K562 (cell line): ENCODE results near the gene ZBTB14. TPM values are rescaled to one million over a fixed set of nuclear protein-coding genes. Genes with fewer than 3 reads are reported as not detected.

Source experiments
- ATAC-seq: fragments of 200-7000 bp; cut with Tn5 transposase; 3 replicates; pipeline ENCODE4 v1.9.1; 2020; ENCODE audit warnings: moderate library complexity
- BruUV-seq: library from RNA; stranded (reverse); fragments of 400-500 nt; replicated peaks from 2 replicates; lab custom pipeline; 2021; lab: Mats Ljungman, UMichigan
- CTCF ChIA-PET: fragments of 300-600 bp; formaldehyde crosslinking; extraction: SDS; loops from one replicate; lab custom pipeline; 2021; ENCODE audit warnings: low intra/inter-chr PET ratio; lab: Yijun Ruan, JAX
- POLR2A ChIA-PET: fragments of 300-600, 350-650 bp; sonication (Branson Sonifier 250); formaldehyde crosslinking; extraction: SDS; loops from one replicate; lab custom pipeline; 2021; ENCODE audit warnings: antibody characterized with exemption, inconsistent platforms; lab: Yijun Ruan, JAX
- DNase-seq, 4 experiments: peaks; one replicate each; pipeline versions ENCODE4 v3.0.0 to v3.0.0-alpha.2; 2011 to 2018; ENCODE audit warnings: low spot score in 3 of 4, mixed read lengths in 3 of 4; ENCODE audit errors: extremely low read depth in 1 of 4
- FAIRE-seq: peaks from 2 replicates; lab custom pipeline; 2011; peaks lifted over from hg19 to GRCh38; lab: Jason Lieb, UNC
- H2AFZ ChIP-seq: 2 replicates; pipeline ENCODE4 v1.6.0; 2011; ENCODE audit warnings: low read depth, low read length, control low read depth, inconsistent platforms
- H3K27ac ChIP-seq: fragments of 200-600 bp; 3 replicates; pipeline ENCODE4 v1.8.0; 2011; ENCODE audit warnings: low read depth, mild to moderate bottlenecking, control low read depth, inconsistent platforms, low read length, moderate library complexity, mixed read lengths; ENCODE audit errors: extremely low read depth
- H3K27me3 ChIP-seq, 2 experiments: fragments of 300-600 bp in 1 of 2; 2 replicates in 1 of 2; 3 replicates in 1 of 2; pipeline versions ENCODE4 v1.6.0 to v1.8.0; 2011; ENCODE audit warnings: inconsistent platforms in 2 of 2, low read length in 2 of 2, mild to moderate bottlenecking in 1 of 2, mixed read lengths in 1 of 2, moderate library complexity in 1 of 2; ENCODE audit not compliant: control insufficient read depth in 2 of 2, insufficient read depth in 2 of 2
- H3K36me3 ChIP-seq: fragments of 300-600 bp; 3 replicates; pipeline ENCODE4 v1.8.0; 2011; ENCODE audit warnings: mild to moderate bottlenecking, low read length, inconsistent platforms; ENCODE audit not compliant: control insufficient read depth, insufficient read depth
- H3K4me1 ChIP-seq, 2 experiments: fragments of 200-600 bp in 1 of 2; replicated peaks in 1 of 2; 2 replicates in 1 of 2; 3 replicates in 1 of 2; pipeline versions ENCODE4 v1.5.1 to v1.8.0; 2011; ENCODE audit warnings: inconsistent platforms in 2 of 2, low read length in 2 of 2, mild to moderate bottlenecking in 1 of 2, mixed read lengths in 1 of 2, moderate library complexity in 1 of 2; ENCODE audit not compliant: control insufficient read depth in 2 of 2, insufficient read depth in 2 of 2
- H3K4me2 ChIP-seq: 2 replicates; pipeline ENCODE4 v1.6.1; 2011; ENCODE audit warnings: low read length, control low read depth, inconsistent platforms, mixed read lengths; ENCODE audit not compliant: insufficient read depth
- H3K4me3 ChIP-seq: fragments of 200-600 bp; sonication (generic), shearing (Covaris generic); 2 replicates; pipeline ENCODE4 v1.5.1; 2016; ENCODE audit warnings: control low read depth, inconsistent platforms
- H3K79me2 ChIP-seq: fragments of 200-600 bp; 3 replicates; pipeline ENCODE4 v1.8.0; 2011; ENCODE audit warnings: low read length, inconsistent platforms; ENCODE audit not compliant: control insufficient read depth, insufficient read depth
- H3K9ac ChIP-seq, 2 experiments: 2 replicates each; pipeline versions ENCODE4 v1.6.0 to v1.6.1; 2011; ENCODE audit warnings: low read depth in 2 of 2, low read length in 2 of 2, control low read depth in 1 of 2, inconsistent platforms in 1 of 2, mild to moderate bottlenecking in 1 of 2, mixed read lengths in 1 of 2; ENCODE audit not compliant: insufficient read depth in 1 of 2
- H3K9me1 ChIP-seq: one replicate; pipeline ENCODE4 v1.6.0; 2011; ENCODE audit warnings: inconsistent platforms, mild to moderate bottlenecking, low read length, moderate library complexity; ENCODE audit not compliant: control insufficient read depth, insufficient read depth
- H3K9me3 ChIP-seq: replicated peaks from 2 replicates; pipeline ENCODE4 v1.5.1; 2011; ENCODE audit warnings: low read depth, low read length, inconsistent platforms; ENCODE audit not compliant: control insufficient read depth, insufficient read depth
- H4K20me1 ChIP-seq: replicated peaks from 2 replicates; pipeline ENCODE4 v1.6.1; 2011; ENCODE audit warnings: low read length, inconsistent platforms, mixed read lengths; ENCODE audit not compliant: control insufficient read depth, insufficient read depth
- KAT2B ChIP-seq: IDR thresholded peaks from one replicate; pipeline ENCODE4 v1.6.1; 2012; ENCODE audit warnings: low read depth, mild to moderate bottlenecking, control low read depth, inconsistent platforms, low read length, moderate library complexity
- MIER1 ChIP-seq: fragments of 450-650 bp; IDR thresholded peaks from 2 replicates; pipeline ENCODE4 v1.6.1; 2016; ENCODE audit warnings: antibody characterized with exemption, mild to moderate bottlenecking, low read depth
- RBM25 ChIP-seq: fragments of 200-400 bp; formaldehyde crosslinking; IDR thresholded peaks from 2 replicates; pipeline ENCODE4 v1.6.1; 2018; ENCODE audit warnings: low read length, low read depth, moderate library complexity; ENCODE audit not compliant: severe bottlenecking
- SAFB2 ChIP-seq: fragments of 200-400 bp; formaldehyde crosslinking; IDR thresholded peaks from 2 replicates; pipeline ENCODE4 v1.6.1; 2018; ENCODE audit warnings: borderline replicate concordance, low read length, low read depth, moderate library complexity; ENCODE audit not compliant: severe bottlenecking
- WGBS: fragments of 100-300 bp; shearing (Covaris generic); methylation state at CpG from one replicate; pipeline ENCODE4 v1.1.6; 2016; ENCODE audit warnings: low coverage, mixed read lengths; ENCODE audit not compliant: insufficient coverage; ENCODE audit errors: missing lambda C conversion rate; 5-methylcytosine and 5-hydroxymethylcytosine counted together
- in situ Hi-C: fragments of 300-500 bp; cut with MboI; formaldehyde crosslinking; loops from 4 replicates; pipeline ENCODE4 v1.15.0; 2018; ENCODE audit warnings: inconsistent platforms, mixed read lengths
- intact Hi-C: fragments of 100-400 bp; cut with micrococcal nuclease; formaldehyde crosslinking; loops from 2 replicates; pipeline ENCODE4 v1.14.2; 2022
- polyA plus RNA-seq, 8 experiments: library from polyadenylated mRNA; depleted of rRNA in 4 of 8; stranded (reverse) in 5 of 8; unstranded in 3 of 8; fragments of >200 nt; fragmentation: Nextera tagmentation in 2 of 8; fragmentation: Illumina TruSeq in 1 of 8; extraction: Ambion mirVana in 2 of 8; extraction: Trizol in 1 of 8; gene quantifications; 2 replicates each; pipeline versions ENCODE4 v1.2.1 to v1.2.3, GENCODE V29; 2011 to 2014; ENCODE audit warnings: inconsistent platforms in 1 of 8, missing spikeins in 1 of 8
- total RNA-seq, 7 experiments: library from RNA; depleted of rRNA in 6 of 7; stranded (reverse); fragments of >200 nt in 6 of 7; fragmentation: Illumina TruSeq in 2 of 7; extraction: Trizol in 2 of 7; gene quantifications; 2 replicates each; pipeline versions ENCODE4 v1.2.1 to v1.2.3, GENCODE V29; 2011 to 2021; ENCODE audit warnings: low replicate concordance in 1 of 7
- TF ChIP-seq, protein P1 (sequence below): sonication (generic); formaldehyde crosslinking; IDR thresholded peaks from 2 replicates; pipeline ENCODE4 v1.8.0; 2023; ENCODE audit warnings: mild to moderate bottlenecking, missing genetic modification reagents

Gene ZBTB14
- total and polyA plus RNA-seq, 9 of the 15 experiments (the other 6 are each of a cell fraction or from before 2014, with no cell fraction given): 2.8 to 12.6 (median 9.0) TPM

DNA sequence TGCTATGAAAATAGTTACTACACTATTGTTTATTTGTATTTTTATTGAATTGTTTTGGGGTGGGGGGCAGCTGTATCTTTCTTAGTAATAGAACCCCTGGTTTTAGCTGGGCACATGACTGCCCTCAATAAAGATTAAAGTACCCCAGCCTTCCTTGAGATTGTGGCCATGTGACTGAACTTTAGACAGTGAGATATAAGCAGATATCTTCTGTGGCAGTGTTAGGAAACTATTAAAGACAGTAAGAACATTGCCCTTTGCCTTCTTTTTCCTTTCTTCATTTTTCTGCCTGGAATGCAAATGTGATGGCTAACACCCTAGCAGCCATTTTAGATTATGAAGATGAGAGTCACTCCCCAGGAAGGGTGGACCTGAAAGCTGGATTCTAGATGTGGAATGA lies 50.6 kb downstream of the ZBTB14 start (continued):
- TF ChIP-seq SAFB2: no peak
- TF ChIP-seq, protein P1, sequence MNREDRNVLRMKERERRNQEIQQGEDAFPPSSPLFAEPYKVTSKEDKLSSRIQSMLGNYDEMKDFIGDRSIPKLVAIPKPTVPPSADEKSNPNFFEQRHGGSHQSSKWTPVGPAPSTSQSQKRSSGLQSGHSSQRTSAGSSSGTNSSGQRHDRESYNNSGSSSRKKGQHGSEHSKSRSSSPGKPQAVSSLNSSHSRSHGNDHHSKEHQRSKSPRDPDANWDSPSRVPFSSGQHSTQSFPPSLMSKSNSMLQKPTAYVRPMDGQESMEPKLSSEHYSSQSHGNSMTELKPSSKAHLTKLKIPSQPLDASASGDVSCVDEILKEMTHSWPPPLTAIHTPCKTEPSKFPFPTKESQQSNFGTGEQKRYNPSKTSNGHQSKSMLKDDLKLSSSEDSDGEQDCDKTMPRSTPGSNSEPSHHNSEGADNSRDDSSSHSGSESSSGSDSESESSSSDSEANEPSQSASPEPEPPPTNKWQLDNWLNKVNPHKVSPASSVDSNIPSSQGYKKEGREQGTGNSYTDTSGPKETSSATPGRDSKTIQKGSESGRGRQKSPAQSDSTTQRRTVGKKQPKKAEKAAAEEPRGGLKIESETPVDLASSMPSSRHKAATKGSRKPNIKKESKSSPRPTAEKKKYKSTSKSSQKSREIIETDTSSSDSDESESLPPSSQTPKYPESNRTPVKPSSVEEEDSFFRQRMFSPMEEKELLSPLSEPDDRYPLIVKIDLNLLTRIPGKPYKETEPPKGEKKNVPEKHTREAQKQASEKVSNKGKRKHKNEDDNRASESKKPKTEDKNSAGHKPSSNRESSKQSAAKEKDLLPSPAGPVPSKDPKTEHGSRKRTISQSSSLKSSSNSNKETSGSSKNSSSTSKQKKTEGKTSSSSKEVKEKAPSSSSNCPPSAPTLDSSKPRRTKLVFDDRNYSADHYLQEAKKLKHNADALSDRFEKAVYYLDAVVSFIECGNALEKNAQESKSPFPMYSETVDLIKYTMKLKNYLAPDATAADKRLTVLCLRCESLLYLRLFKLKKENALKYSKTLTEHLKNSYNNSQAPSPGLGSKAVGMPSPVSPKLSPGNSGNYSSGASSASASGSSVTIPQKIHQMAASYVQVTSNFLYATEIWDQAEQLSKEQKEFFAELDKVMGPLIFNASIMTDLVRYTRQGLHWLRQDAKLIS (CRISPR knock-in tag): no peak

DNA sequence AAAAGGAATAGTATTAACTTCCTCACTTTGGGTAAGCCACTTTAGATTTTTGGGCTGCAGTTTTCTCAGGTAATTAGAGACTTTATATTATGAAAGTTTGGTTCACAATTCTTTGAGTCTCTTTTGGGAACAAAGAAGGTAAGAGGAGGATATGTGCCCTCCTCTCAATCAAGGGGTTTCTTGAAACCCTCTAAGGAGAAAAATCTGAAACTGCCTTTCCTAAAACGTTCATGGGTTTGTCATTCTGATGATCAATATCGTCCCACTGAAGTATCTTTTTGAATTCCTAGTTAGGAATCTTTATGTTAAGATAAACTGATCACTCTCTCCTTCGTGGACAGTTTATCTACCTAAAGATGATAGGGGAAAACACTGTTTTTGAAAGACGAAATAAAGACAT lies 56.1 kb downstream of the ZBTB14 start:
- Histone ChIP-seq H3K4me1 (peaks cover 3 to 20% of the 10 kb centered on the region in 2 experiments), H3K79me2 (peaks cover 33% of the 10 kb centered on the region), H3K27ac (no peak overlapping the region), H3K4me3 (peak overlapping the region; percentile 76), H3K4me2 (peak overlapping the region; percentile 98), H3K36me3 (peaks cover 29% of the 10 kb centered on the region; the same call in 1 of the 3 replicates), H4K20me1 (no peaks in the 10 kb centered on the region), H2AFZ (no peak overlapping the region), H3K9ac (peak overlapping the region in 1 of 2 experiments; percentile 85; a peak in 2 of 4 replicates), H3K27me3 (no peaks in the 10 kb centered on the region), H3K9me1 (no peaks in the 10 kb centered on the region), H3K9me3 (no peaks in the 10 kb centered on the region)
- BruUV-seq: no TSS peak
- WGBS: 1% methylated on average over 4 of the region's 4 CpGs
- in situ Hi-C loops: no loop called here
- DNase-seq (no peak), FAIRE-seq (no peak), ATAC-seq (no peak)
- TF ChIP-seq RBM25 (peak; percentile 86), KAT2B (no peak), MIER1 (peak; percentile 96)
- intact Hi-C loops: no loop called here
- CTCF ChIA-PET: no interaction called here
- POLR2A ChIA-PET: interaction anchor here (0.6 to 3.1 kb wide), 3 partner anchors 9 to 1474 kb away, joined by 3 to 12 read pairs (median 4); no protein-coding TSS in a partner anchor

Other genes starting within 250 kb of the ZBTB14 start
- not detected in 2 replicates for gene AKAIN1, start 98.5 kb downstream of the ZBTB14 start, total RNA-seq (2014; rRNA removed)
- gene AKAIN1, start 98.5 kb downstream of the ZBTB14 start, total RNA-seq (2014; rRNA removed; fragmentation: Illumina TruSeq; extraction: Trizol): not detected in 2 replicates
- not detected in 2 replicates for gene AKAIN1, start 98.5 kb downstream of the ZBTB14 start, total RNA-seq (2015; rRNA removed; fragmentation: Illumina TruSeq; extraction: Trizol)
- gene AKAIN1, start 98.5 kb downstream of the ZBTB14 start, total RNA-seq (2021): not detected in 2 replicates
- gene AKAIN1, start 98.5 kb downstream of the ZBTB14 start, polyA plus RNA-seq (2011; rRNA removed): not detected in 2 replicates
- not detected in 2 replicates for gene AKAIN1, start 98.5 kb downstream of the ZBTB14 start, polyA plus RNA-seq (2014; fragmentation: Illumina TruSeq; extraction: Trizol)
- not detected for gene AKAIN1, start 98.5 kb downstream of the ZBTB14 start, polyA plus RNA-seq (2014; fragmentation: Nextera tagmentation; extraction: Ambion mirVana)
- gene AKAIN1, start 98.5 kb downstream of the ZBTB14 start, polyA plus RNA-seq (2014; rRNA removed): not detected in 2 replicates
- gene EPB41L3, start 248.3 kb upstream of the ZBTB14 start, total RNA-seq (2014; rRNA removed): not detected in 2 replicates
- not detected in 2 replicates for gene EPB41L3, start 248.3 kb upstream of the ZBTB14 start, total RNA-seq (2014; rRNA removed; fragmentation: Illumina TruSeq; extraction: Trizol)
- gene EPB41L3, start 248.3 kb upstream of the ZBTB14 start, total RNA-seq (2015; rRNA removed; fragmentation: Illumina TruSeq; extraction: Trizol): not detected in 2 replicates
- gene EPB41L3, start 248.3 kb upstream of the ZBTB14 start, total RNA-seq (2021): 0.44 TPM in 1 of 2 replicates, not detected in the other
- gene EPB41L3, start 248.3 kb upstream of the ZBTB14 start, polyA plus RNA-seq (2011; rRNA removed): 0.49 TPM in 1 of 2 replicates, not detected in the other
- not detected in 2 replicates for gene EPB41L3, start 248.3 kb upstream of the ZBTB14 start, polyA plus RNA-seq (2014; fragmentation: Illumina TruSeq; extraction: Trizol)
- not detected for gene EPB41L3, start 248.3 kb upstream of the ZBTB14 start, polyA plus RNA-seq (2014; fragmentation: Nextera tagmentation; extraction: Ambion mirVana)
- not detected in 2 replicates for gene EPB41L3, start 248.3 kb upstream of the ZBTB14 start, polyA plus RNA-seq (2014; rRNA removed)